ENCODE measurements around the gene RCBTB1.

DNA sequence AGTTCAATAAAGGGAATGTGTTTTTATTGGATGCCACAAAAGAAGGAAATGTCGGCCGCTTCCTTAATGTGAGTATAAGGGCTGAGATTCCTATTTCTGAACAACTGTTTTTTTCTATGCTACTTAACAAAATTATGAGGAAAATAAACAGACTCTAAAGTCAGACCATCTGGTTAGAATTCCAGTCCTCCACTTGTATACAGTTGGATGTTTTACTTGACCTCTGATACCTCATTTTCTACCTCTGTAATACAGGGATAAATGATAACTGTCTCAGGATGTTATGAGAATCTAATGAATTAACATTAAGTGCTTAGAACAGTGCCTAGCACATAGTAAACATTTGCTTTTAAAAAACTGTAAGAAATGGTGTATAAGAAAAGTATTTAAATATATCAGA lies 96.8 kb downstream of the RCBTB1 start:
- TF ChIP-seq, protein P1, sequence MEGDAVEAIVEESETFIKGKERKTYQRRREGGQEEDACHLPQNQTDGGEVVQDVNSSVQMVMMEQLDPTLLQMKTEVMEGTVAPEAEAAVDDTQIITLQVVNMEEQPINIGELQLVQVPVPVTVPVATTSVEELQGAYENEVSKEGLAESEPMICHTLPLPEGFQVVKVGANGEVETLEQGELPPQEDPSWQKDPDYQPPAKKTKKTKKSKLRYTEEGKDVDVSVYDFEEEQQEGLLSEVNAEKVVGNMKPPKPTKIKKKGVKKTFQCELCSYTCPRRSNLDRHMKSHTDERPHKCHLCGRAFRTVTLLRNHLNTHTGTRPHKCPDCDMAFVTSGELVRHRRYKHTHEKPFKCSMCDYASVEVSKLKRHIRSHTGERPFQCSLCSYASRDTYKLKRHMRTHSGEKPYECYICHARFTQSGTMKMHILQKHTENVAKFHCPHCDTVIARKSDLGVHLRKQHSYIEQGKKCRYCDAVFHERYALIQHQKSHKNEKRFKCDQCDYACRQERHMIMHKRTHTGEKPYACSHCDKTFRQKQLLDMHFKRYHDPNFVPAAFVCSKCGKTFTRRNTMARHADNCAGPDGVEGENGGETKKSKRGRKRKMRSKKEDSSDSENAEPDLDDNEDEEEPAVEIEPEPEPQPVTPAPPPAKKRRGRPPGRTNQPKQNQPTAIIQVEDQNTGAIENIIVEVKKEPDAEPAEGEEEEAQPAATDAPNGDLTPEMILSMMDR (IDR thresholded peaks at IDR 0.05) = no peak
- TF ChIP-seq POLR2AphosphoS5 (IDR thresholded peaks at IDR 0.05) = no peak
